HEK293T (cell line): Measurements from ENCODE around the gene TSEN34.

Source experiments
- CTCF ChIA-PET: fragments of 350-600 bp; formaldehyde crosslinking; extraction: SDS; loops from one replicate; lab custom pipeline; 2021; ENCODE audit warnings: antibody characterized with exemption, inconsistent platforms; lab: Yijun Ruan, JAX
- POLR2A ChIA-PET: fragments of 350-600 bp; formaldehyde crosslinking; extraction: SDS; loops from one replicate; lab custom pipeline; 2020; ENCODE audit warnings: antibody characterized with exemption, inconsistent platforms; lab: Yijun Ruan, JAX
- DNase-seq: peaks from one replicate; pipeline ENCODE4 v3.0.0; 2012; ENCODE audit warnings: mixed read lengths; ENCODE audit errors: extremely low spot score
- ARNT ChIP-seq: fragments of 450-650 bp; IDR thresholded peaks from 2 replicates; pipeline ENCODE4 v1.6.1; 2017; ENCODE audit warnings: mild to moderate bottlenecking
- BHLHE40 ChIP-seq: fragments of 450-650 bp; IDR thresholded peaks from 2 replicates; pipeline ENCODE4 v1.6.1; 2016; ENCODE audit warnings: mild to moderate bottlenecking, moderate library complexity, borderline replicate concordance
- CTBP1 ChIP-seq: fragments of 450-650 bp; IDR thresholded peaks from 2 replicates; pipeline ENCODE4 v1.6.1; 2016; ENCODE audit warnings: borderline replicate concordance
- ELF4 ChIP-seq: fragments of 450-650 bp; IDR thresholded peaks from 2 replicates; pipeline ENCODE4 v1.6.1; 2017; ENCODE audit warnings: antibody characterized with exemption
- FOXA1 ChIP-seq: fragments of 450-650 bp; IDR thresholded peaks from 2 replicates; pipeline ENCODE4 v1.6.1; 2016; ENCODE audit warnings: mild to moderate bottlenecking
- FOXK2 ChIP-seq: fragments of 450-650 bp; IDR thresholded peaks from 2 replicates; pipeline ENCODE4 v1.6.1; 2016; ENCODE audit warnings: mild to moderate bottlenecking
- FOXM1 ChIP-seq: fragments of 450-650 bp; IDR thresholded peaks from 2 replicates; pipeline ENCODE4 v1.6.1; 2017; ENCODE audit warnings: mild to moderate bottlenecking, borderline replicate concordance
- HDGF ChIP-seq: fragments of 450-650 bp; IDR thresholded peaks from 2 replicates; pipeline ENCODE4 v1.6.1; 2017; ENCODE audit warnings: antibody characterized with exemption, borderline replicate concordance
- L3MBTL2 ChIP-seq: fragments of 450-650 bp; conservative IDR thresholded peaks from 2 replicates; pipeline ENCODE4 v1.6.1; 2016; ENCODE audit warnings: mild to moderate bottlenecking
- LEF1 ChIP-seq: fragments of 450-650 bp; IDR thresholded peaks from 2 replicates; pipeline ENCODE4 v1.6.1; 2017; ENCODE audit warnings: mild to moderate bottlenecking, borderline replicate concordance
- NFRKB ChIP-seq: fragments of 450-650 bp; IDR thresholded peaks from 2 replicates; pipeline ENCODE4 v1.6.1; 2016; ENCODE audit warnings: mild to moderate bottlenecking, moderate library complexity
- SP1 ChIP-seq: fragments of 450-650 bp; IDR thresholded peaks from 2 replicates; pipeline ENCODE4 v1.6.1; 2017
- SUZ12 ChIP-seq: fragments of 450-650 bp; IDR thresholded peaks from 2 replicates; pipeline ENCODE4 v1.6.1; 2016; ENCODE audit warnings: mild to moderate bottlenecking
- TARDBP ChIP-seq: fragments of 450-650 bp; IDR thresholded peaks from 2 replicates; pipeline ENCODE4 v1.6.1; 2016
- ZNF384 ChIP-seq: fragments of 450-650 bp; IDR thresholded peaks from 2 replicates; pipeline ENCODE4 v1.6.1; 2016
- TF ChIP-seq, protein P1 (sequence below): fragments of 450-650 bp; IDR thresholded peaks from 2 replicates; pipeline ENCODE4 v1.6.1; 2016

TSEN34 gene

DNA sequence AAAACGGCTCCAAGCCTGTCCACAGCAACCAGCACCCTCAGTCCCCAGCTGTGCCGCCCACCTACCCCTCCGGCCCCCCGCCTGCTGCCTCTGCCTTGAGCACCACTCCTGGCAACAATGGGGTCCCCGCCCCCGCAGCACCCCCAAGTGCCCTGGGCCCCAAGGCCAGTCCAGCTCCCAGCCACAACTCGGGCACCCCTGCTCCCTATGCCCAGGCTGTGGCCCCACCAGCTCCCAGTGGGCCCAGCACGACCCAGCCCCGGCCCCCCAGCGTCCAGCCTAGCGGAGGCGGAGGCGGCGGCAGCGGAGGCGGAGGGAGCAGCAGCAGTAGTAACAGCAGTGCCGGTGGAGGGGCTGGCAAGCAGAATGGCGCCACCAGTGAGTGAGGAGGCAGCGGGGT lies 43.0 kb upstream of the TSEN34 start:
- CTCF ChIA-PET, result no interaction called here

DNA sequence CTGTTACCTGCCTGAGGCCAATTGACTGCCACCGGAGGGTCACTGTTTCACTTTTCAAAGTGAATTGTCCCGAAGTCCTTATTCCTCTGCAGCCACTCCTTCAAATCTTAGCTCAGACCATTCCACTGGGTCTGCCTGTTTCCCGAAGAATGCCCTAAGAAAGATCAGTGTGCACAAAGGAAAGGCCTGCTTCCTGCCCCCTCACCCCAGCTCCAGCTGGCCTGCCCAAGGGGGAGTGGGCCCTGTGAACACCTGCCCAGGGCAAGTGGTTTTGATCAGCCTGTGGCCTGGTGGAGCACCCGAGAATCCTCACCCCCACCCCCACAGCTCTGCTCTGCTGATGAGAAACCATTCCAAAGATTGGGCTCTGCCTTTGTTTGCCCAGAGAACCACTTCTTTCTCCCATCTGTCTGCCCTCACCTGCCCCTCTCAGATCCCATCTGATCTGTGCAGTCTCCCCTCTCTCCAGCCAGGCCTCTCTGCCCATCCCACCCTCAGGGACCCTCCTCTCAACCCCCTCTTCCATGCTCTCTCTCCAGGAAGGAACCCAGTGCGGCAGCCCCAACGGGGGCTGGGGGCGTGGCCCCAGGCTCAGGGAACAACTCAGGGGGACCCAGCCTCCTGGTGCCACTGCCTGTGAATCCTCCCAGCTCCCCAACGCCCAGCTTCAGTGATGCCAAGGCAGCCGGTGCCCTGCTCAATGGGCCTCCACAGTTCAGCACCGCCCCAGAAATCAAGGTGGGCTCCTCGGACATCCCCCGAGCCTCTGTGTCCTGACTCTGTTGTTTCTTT lies 41.9 kb upstream of the TSEN34 start:
- ChIA-PET POLR2A (interaction anchor here (1.1 to 1.9 kb wide), 2 partner anchors 10 to 12 kb away, joined by 3 to 10 read pairs; partner anchors contain the start of genes CNOT3 and LENG1), CTCF (no interaction called here)
- DNase-seq, result no peak
- TF ChIP-seq SUZ12, result no peak
- no peak for TF ChIP-seq LEF1
- TF ChIP-seq, protein P1, sequence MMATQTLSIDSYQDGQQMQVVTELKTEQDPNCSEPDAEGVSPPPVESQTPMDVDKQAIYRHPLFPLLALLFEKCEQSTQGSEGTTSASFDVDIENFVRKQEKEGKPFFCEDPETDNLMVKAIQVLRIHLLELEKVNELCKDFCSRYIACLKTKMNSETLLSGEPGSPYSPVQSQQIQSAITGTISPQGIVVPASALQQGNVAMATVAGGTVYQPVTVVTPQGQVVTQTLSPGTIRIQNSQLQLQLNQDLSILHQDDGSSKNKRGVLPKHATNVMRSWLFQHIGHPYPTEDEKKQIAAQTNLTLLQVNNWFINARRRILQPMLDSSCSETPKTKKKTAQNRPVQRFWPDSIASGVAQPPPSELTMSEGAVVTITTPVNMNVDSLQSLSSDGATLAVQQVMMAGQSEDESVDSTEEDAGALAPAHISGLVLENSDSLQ, result no peak
- no peak for TF ChIP-seq TARDBP
- TF ChIP-seq BHLHE40, result no peak
- TF ChIP-seq ARNT, result no peak
- TF ChIP-seq L3MBTL2, result no peak
- TF ChIP-seq NFRKB, result no peak
- no peak for TF ChIP-seq ZNF384
- no peak for TF ChIP-seq ELF4
- TF ChIP-seq FOXM1, result no peak
- TF ChIP-seq FOXA1, result no peak
- no peak for TF ChIP-seq FOXK2
- TF ChIP-seq CTBP1, result no peak

More for the DNA sequence above, 43.0 kb upstream of the TSEN34 start:
- no peak for TF ChIP-seq ARNT
- TF ChIP-seq FOXM1, result no peak
- no peak for TF ChIP-seq SUZ12
- no peak for TF ChIP-seq CTBP1
- TF ChIP-seq HDGF, result no peak
- POLR2A ChIA-PET, result interaction anchor here (0.6 to 0.8 kb wide), 2 partner anchors 11 kb away, joined by 3 to 4 read pairs; partner anchors contain the start of gene LENG1
- DNase-seq, result no peak

DNA sequence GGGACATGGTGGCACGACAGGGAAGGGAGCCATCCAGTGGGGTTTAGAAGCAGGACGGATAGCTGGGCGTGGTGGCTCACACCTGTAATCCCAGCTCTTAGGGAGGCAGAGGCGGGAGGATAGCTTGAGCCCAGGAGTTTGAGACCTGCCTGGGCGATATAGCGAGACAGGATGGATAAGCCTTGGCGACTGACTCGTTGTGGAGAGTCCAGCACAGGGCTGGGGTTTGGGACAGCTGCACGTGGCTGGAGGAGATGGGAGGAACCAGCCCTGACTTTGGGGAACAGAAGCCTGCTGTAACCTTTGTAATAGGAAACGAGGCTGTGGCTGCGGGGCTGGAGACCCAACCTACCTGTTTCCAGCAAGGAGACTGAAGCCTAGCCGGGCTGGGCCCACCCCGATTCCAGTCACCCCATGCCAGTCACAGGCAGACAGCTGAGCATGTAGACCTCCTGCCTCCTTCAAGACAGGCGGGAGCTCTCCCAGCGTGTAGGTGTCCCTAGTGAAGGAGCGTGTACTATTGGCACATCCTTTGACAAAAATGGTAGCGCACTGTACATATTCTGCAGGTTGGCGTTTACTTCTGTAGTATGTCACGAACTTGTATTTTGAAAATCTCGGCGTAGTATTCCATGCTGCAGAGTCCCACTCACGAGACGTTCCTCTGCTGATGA lies 39.6 kb upstream of the TSEN34 start:
- DNase-seq, result no peak
- TF ChIP-seq ARNT (no peak), LEF1 (no peak), ELF4 (no peak), BHLHE40 (no peak), HDGF (no peak), FOXA1 (no peak)
- TF ChIP-seq, protein P1, result no peak
- ChIA-PET POLR2A (interaction anchor here (0.8 to 1.9 kb wide), 3 partner anchors 8 to 15 kb away, joined by 3 to 10 read pairs (median 4); partner anchors contain the start of gene LENG1), CTCF (no interaction called here)

DNA sequence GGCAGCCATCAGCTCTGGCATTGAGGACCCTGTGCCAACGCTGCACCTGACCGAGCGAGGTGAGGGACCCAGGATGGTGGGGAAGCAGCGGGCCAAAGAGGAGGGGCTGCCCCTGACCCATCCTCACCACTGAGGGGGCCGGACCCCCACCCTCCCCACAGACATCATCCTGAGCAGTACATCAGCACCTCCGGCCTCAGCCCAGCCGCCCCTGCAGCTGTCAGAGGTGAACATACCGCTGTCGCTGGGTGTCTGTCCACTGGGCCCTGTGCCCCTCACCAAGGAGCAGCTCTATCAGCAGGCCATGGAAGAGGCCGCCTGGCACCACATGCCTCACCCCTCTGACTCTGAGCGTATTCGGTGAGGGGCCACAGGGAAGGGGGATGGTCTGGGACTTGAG lies 38.8 kb upstream of the TSEN34 start:
- ChIA-PET POLR2A (interaction anchor here (1.0 kb wide), 1 partner anchor 15 kb away, joined by 4 read pairs; no protein-coding TSS in a partner anchor), CTCF (no interaction called here)
- no peak for DNase-seq
- TF ChIP-seq ELF4 (no peak), FOXK2 (no peak), L3MBTL2 (no peak), BHLHE40 (no peak), SUZ12 (no peak), FOXA1 (no peak), ZNF384 (no peak), LEF1 (no peak), NFRKB (no peak), HDGF (no peak), CTBP1 (no peak), TARDBP (no peak)
- TF ChIP-seq, protein P1, result no peak

DNA sequence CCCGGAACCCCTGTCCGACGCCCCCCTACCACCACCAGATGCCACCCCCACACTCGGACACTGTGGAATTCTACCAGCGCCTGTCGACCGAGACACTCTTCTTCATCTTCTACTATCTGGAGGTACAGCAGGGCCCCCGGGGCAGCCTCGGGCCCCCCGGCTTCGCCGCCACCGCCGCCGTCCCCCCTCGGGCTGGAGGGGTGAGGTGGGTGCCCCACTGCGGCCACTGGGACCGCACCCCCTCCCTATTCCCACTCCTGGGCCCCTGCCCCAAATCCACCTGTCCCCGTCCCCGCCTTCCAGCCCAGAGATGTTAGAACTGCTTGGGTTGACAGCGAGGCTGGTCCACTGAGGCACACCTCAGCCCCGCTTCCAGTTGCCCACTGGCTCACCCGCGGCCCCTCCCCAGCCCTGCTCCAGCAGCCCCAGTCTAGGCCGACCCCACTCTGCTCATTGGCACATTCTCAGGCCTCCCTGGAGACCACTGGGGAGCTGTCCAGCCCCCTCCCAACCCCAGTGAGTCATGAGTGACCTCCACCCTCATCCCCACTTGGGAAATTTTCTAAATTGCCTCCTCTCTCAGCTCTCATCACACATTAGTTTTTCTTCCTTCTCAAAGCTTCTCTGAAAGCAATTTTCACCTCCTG lies 38.1 kb upstream of the TSEN34 start:
- CTCF ChIA-PET, result no interaction called here
- POLR2A ChIA-PET, result no interaction called here
- TF ChIP-seq HDGF (no peak), SP1 (no peak), FOXA1 (no peak), NFRKB (no peak), FOXK2 (no peak), ELF4 (no peak), ZNF384 (no peak), SUZ12 (no peak), FOXM1 (no peak), L3MBTL2 (no peak), LEF1 (no peak), CTBP1 (no peak), BHLHE40 (no peak), ARNT (no peak), TARDBP (no peak)
- TF ChIP-seq, protein P1, result no peak
- DNase-seq, result no peak
